ENCODE results near the gene M1AP. TPM values are rescaled to one million over a fixed set of nuclear protein-coding genes. Genes with fewer than 3 reads are reported as not detected.

The M1AP gene, protein sequence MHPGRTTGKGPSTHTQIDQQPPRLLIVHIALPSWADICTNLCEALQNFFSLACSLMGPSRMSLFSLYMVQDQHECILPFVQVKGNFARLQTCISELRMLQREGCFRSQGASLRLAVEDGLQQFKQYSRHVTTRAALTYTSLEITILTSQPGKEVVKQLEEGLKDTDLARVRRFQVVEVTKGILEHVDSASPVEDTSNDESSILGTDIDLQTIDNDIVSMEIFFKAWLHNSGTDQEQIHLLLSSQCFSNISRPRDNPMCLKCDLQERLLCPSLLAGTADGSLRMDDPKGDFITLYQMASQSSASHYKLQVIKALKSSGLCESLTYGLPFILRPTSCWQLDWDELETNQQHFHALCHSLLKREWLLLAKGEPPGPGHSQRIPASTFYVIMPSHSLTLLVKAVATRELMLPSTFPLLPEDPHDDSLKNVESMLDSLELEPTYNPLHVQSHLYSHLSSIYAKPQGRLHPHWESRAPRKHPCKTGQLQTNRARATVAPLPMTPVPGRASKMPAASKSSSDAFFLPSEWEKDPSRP
- polyA plus RNA-seq (0.19 to 0.26 TPM (median 0.21 TPM) in 3 replicates), polyA minus RNA-seq (0.20 to 0.96 TPM in 2 of 3 replicates, not detected in the other)
- not detected for polyA plus RNA-seq (2011; ENCODE audit: low read depth)
- polyA plus RNA-seq (2011; cell fraction: cytosol; rRNA removed), result 0.08 and 0.18 TPM in 2 replicates
- polyA plus RNA-seq (2011; cell fraction: nucleus; rRNA removed), result 0.06 and 0.13 TPM in 2 replicates
- polyA plus RNA-seq (2012; ENCODE audit: low replicate concordance), result 0.13 TPM in 1 of 2 replicates, not detected in the other
- polyA minus RNA-seq (2011; cell fraction: cytosol; rRNA and poly(A)+ RNA removed), result not detected
- not detected in 2 replicates for polyA minus RNA-seq (2011; cell fraction: nucleus; rRNA and poly(A)+ RNA removed)

DNA sequence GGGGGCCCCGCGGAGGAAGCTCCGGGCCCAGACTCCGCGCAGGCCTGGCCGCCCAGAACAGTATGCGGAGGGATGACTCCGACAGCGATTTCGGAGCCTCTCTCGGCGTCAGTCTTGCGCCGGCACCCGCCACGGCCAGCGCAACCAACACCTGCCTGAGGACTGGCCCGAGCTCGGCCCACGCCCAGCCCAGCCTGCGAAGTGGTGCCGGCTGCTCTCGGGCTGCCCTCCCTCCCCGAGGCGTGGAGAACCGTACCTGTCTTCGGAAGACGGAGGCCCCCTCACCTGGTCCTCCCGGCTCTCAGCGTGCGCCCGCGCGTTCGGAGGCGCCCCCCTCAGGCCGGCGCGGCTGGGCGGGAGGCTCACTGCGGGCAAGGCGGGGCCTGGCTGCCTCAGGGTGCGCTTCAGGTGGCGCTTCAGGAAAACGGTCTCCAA is at the start of gene M1AP:
Gene M1AP (minus strand): TSS at position 322 of the 435 bp plus-strand sequence. CDS start 8,055 bp downstream, outside the sequence.
- no peaks in the 10 kb centered on the region for H3K9me1 ChIP-seq (ENCODE audit: control insufficient read depth, extremely low read depth, insufficient read depth, low read length)
- H3K27ac ChIP-seq (ENCODE audit: control insufficient read depth, insufficient read depth, low read length), result no peak within 1 kb of the TSS
- no peak within 1 kb of the TSS for H3K9ac ChIP-seq (ENCODE audit: control insufficient read depth, extremely low read depth, insufficient read depth, low read length)
- no peaks in the 10 kb centered on the region for H4K20me1 ChIP-seq (ENCODE audit: control insufficient read depth, extremely low read depth, insufficient read depth, low read length)
- H3K9me3 ChIP-seq (ENCODE audit: control insufficient read depth, low read depth, low read length), result no peaks in the 10 kb centered on the region
- H3K4me3 ChIP-seq (ENCODE audit: control insufficient read depth in 2 of 3, extremely low read depth in 1 of 3, insufficient read depth in 2 of 3, low read depth in 1 of 3, low read length in 3 of 3), result no peak within 1 kb of the TSS
- H2AFZ ChIP-seq (ENCODE audit: control insufficient read depth, low read length), result peak within 1 kb of the TSS; percentile 49
- H3K79me2 ChIP-seq (ENCODE audit: control insufficient read depth, insufficient read depth, low read length), result no peaks in the 10 kb centered on the region
- dilution Hi-C loops (cut with MboI; ENCODE audit: extremely low pct_ligation_motif_present, low sequenced_read_pairs), result no loop called here
- H3K4me2 ChIP-seq (ENCODE audit: control insufficient read depth, extremely low read depth, insufficient read depth, low read depth, low read length), result peak within 1 kb of the TSS; percentile 17
- TF ChIP-seq CTCF (optimal IDR thresholded peaks at IDR 0.05 in 1 of 3, IDR thresholded peaks at IDR 0.05 in 1 of 3, conservative IDR thresholded peaks at IDR 0.05 in 1 of 3; ENCODE audit: extremely low read depth in 1 of 3, insufficient read depth in 2 of 3, low read length in 3 of 3) (peak in 2 of 3 experiments; percentile 12 to 38), EZH2 (IDR thresholded peaks at IDR 0.05; ENCODE audit: low read length) (no peak)
- no peak for DNase-seq (ENCODE audit: low read depth, low spot score)
- no peaks in the 10 kb centered on the region for H3K27me3 ChIP-seq (ENCODE audit: control insufficient read depth, extremely low read depth, insufficient read depth, low read length)
- no peaks in the 10 kb centered on the region for H3K4me1 ChIP-seq (ENCODE audit: control insufficient read depth, extremely low read depth, insufficient read depth, low read length)
- no peaks in the 10 kb centered on the region for H3K36me3 ChIP-seq (ENCODE audit: control insufficient read depth in 2 of 2, extremely low read depth in 1 of 2, insufficient read depth in 2 of 2, low read length in 2 of 2)
- FAIRE-seq, result no peak

GRCh38 chr2:74696829-74697228 is 48.7 kb upstream of the M1AP start:
- DNase-seq (ENCODE audit: low read depth, low spot score) (no peak), FAIRE-seq (no peak)
- Histone ChIP-seq H4K20me1 (ENCODE audit: control insufficient read depth, extremely low read depth, insufficient read depth, low read length) (no peaks in the 10 kb centered on the region), H3K9ac (ENCODE audit: control insufficient read depth, extremely low read depth, insufficient read depth, low read length) (no peak overlapping the region), H3K4me1 (ENCODE audit: control insufficient read depth, extremely low read depth, insufficient read depth, low read length) (peaks cover 14% of the 10 kb centered on the region), H3K4me2 (ENCODE audit: control insufficient read depth, extremely low read depth, insufficient read depth, low read depth, low read length) (no peak overlapping the region), H3K27me3 (ENCODE audit: control insufficient read depth, extremely low read depth, insufficient read depth, low read length) (no peaks in the 10 kb centered on the region), H3K9me1 (ENCODE audit: control insufficient read depth, extremely low read depth, insufficient read depth, low read length) (no peaks in the 10 kb centered on the region), H3K4me3 (ENCODE audit: control insufficient read depth in 2 of 3, extremely low read depth in 1 of 3, insufficient read depth in 2 of 3, low read depth in 1 of 3, low read length in 3 of 3) (no peak overlapping the region), H3K9me3 (ENCODE audit: control insufficient read depth, low read depth, low read length) (no peaks in the 10 kb centered on the region), H3K36me3 (ENCODE audit: control insufficient read depth in 2 of 2, extremely low read depth in 1 of 2, insufficient read depth in 2 of 2, low read length in 2 of 2) (no peaks in the 10 kb centered on the region), H3K79me2 (ENCODE audit: control insufficient read depth, insufficient read depth, low read length) (no peaks in the 10 kb centered on the region), H2AFZ (ENCODE audit: control insufficient read depth, low read length) (no peak overlapping the region), H3K27ac (ENCODE audit: control insufficient read depth, insufficient read depth, low read length) (no peak overlapping the region)
- TF ChIP-seq CTCF (optimal IDR thresholded peaks at IDR 0.05 in 1 of 3, IDR thresholded peaks at IDR 0.05 in 1 of 3, conservative IDR thresholded peaks at IDR 0.05 in 1 of 3; ENCODE audit: extremely low read depth in 1 of 3, insufficient read depth in 2 of 3, low read length in 3 of 3) (no peak), EZH2 (IDR thresholded peaks at IDR 0.05; ENCODE audit: low read length) (no peak)
- dilution Hi-C loops (cut with MboI; ENCODE audit: extremely low pct_ligation_motif_present, low sequenced_read_pairs), result no loop called here
